ENCODE results near the gene SPTBN2. TPM values are rescaled to one million over a fixed set of nuclear protein-coding genes. Genes with fewer than 3 reads are reported as not detected.

The SPTBN2 gene
- total RNA-seq, 2 experiments from 2014 or later: 1.4 to 1.8 TPM

DNA sequence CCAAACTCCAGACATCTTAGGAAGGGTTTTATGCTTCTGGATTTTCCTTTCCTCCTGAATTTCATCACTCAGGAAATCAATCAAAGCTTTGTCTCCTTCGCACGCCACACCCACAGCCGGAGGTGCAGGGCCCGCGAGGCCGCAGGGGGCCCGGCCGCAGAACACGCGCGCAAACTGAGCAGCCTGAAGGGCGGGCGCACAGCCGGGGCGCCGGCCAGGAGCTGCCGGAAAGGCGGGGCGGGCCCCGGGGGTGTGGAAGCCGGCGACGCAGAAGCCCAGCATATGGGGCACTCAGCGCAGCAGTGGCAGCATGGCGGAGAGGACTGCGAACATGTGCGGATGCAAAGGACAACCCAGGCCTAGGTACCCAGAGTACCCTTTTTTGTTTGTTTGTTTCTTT lies 33.1 kb upstream of the SPTBN2 start:
- H3K9me3 Mint-ChIP-seq: no peaks in the 10 kb centered on the region
- H3K27me3 Mint-ChIP-seq: no peaks in the 10 kb centered on the region
- TF ChIP-seq, protein P1, sequence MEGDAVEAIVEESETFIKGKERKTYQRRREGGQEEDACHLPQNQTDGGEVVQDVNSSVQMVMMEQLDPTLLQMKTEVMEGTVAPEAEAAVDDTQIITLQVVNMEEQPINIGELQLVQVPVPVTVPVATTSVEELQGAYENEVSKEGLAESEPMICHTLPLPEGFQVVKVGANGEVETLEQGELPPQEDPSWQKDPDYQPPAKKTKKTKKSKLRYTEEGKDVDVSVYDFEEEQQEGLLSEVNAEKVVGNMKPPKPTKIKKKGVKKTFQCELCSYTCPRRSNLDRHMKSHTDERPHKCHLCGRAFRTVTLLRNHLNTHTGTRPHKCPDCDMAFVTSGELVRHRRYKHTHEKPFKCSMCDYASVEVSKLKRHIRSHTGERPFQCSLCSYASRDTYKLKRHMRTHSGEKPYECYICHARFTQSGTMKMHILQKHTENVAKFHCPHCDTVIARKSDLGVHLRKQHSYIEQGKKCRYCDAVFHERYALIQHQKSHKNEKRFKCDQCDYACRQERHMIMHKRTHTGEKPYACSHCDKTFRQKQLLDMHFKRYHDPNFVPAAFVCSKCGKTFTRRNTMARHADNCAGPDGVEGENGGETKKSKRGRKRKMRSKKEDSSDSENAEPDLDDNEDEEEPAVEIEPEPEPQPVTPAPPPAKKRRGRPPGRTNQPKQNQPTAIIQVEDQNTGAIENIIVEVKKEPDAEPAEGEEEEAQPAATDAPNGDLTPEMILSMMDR (IDR thresholded peaks at IDR 0.05): no peak
- DNase-seq (no peak), ATAC-seq (no peak)
- no peaks in the 10 kb centered on the region for H3K4me1 Mint-ChIP-seq (ENCODE audit: low read depth)
- ChIA-PET POLR2A (interaction anchor here (0.5 to 0.7 kb wide), 2 partner anchors 300 to 368 kb away, joined by 3 read pairs; no protein-coding TSS in a partner anchor), CTCF (interaction anchor here (1.2 kb wide), 1 partner anchor 72 kb away, joined by 4 read pairs; no protein-coding TSS in a partner anchor)
- H3K4me3 Mint-ChIP-seq: no peak overlapping the region
- intact Hi-C loops (cut with micrococcal nuclease): no loop called here
- H3K36me3 Mint-ChIP-seq (ENCODE audit: low read depth): no peaks in the 10 kb centered on the region
- no peak overlapping the region for H3K27ac Mint-ChIP-seq

DNA sequence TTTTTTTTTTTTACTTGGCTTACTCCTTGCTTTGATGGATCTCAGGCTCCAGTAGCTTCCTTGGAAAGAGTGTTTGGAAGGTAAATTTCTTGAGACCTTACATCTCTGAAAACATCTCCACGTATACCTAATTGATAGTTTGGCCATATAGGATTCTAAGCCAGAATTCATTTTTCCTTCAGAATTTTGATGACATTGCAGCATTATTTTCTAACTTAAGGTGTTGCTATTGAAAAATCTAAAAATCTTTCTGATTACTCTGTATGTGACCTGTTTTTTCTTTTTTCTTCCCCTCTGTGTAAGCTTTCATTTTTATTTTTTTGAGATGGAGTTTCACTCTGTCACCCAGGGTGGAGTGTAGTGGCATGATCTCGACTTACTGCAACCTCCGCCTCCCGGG lies 23.1 kb upstream of the SPTBN2 start:
- H3K27me3 Mint-ChIP-seq: no peaks in the 10 kb centered on the region
- CTCF ChIA-PET: no interaction called here

DNA sequence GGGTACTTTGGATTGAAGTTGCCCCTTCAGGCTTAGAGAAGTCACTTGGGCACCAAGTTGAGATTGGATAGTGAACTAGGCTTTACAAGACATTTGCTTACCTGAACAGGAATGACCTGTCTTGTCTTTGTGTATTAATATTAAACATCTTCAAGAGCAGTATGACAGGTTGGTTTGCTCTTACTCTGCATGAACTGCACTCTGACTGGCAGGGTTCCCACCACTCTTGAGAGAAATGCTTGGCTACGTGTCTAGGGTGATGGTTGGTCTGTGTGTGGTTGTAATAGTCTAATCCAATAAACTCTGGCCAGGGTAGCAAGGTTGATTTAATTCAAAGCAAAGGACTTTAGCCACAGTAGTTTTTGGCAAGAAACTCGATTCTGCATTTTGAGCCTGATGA lies 20.1 kb upstream of the SPTBN2 start:
- ChIA-PET CTCF (no interaction called here), POLR2A (no interaction called here)
- Mint-ChIP-seq H3K4me1 (ENCODE audit: low read depth) (peaks cover 9% of the 10 kb centered on the region), H3K27me3 (no peaks in the 10 kb centered on the region), H3K4me3 (no peak overlapping the region), H3K27ac (no peak overlapping the region), H3K9me3 (no peaks in the 10 kb centered on the region), H3K36me3 (ENCODE audit: low read depth) (peaks cover 1% of the 10 kb centered on the region)
- DNase-seq: no peak
- TF ChIP-seq, protein P1 (IDR thresholded peaks at IDR 0.05): no peak
- no peak for ATAC-seq
- intact Hi-C loops (cut with micrococcal nuclease): no loop called here

More for the DNA sequence above, 23.1 kb upstream of the SPTBN2 start:
- intact Hi-C loops (cut with micrococcal nuclease): no loop called here
- H3K36me3 Mint-ChIP-seq (ENCODE audit: low read depth): no peaks in the 10 kb centered on the region
- H3K9me3 Mint-ChIP-seq: no peaks in the 10 kb centered on the region
- no peak for DNase-seq
- POLR2A ChIA-PET: no interaction called here
- no peak for ATAC-seq
- TF ChIP-seq, protein P1 (IDR thresholded peaks at IDR 0.05): no peak
- H3K4me3 Mint-ChIP-seq: no peak overlapping the region
- no peak overlapping the region for H3K27ac Mint-ChIP-seq
- peaks cover 2% of the 10 kb centered on the region for H3K4me1 Mint-ChIP-seq (ENCODE audit: low read depth)

DNA sequence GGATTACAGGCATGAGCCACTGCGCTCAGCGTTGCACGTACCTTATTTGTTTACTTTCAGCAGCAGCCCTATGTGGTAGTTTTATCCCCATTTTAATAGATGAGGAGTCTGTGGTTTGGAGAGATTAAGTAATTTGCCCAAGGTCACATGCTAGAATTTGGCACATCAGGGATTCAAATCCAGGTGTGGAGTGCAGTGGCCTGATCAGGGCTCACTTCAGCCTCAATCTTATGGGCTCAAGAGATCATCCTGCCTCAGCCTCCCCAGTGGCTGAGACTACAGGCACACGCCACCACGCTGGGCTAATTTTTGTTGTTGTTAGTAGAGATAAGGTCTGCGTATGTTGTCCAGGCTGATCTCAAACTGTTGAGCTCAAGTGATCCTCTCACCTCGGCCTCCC lies 18.5 kb upstream of the SPTBN2 start:
- POLR2A ChIA-PET: no interaction called here
- Mint-ChIP-seq H3K36me3 (ENCODE audit: low read depth) (peaks cover 1% of the 10 kb centered on the region), H3K4me1 (ENCODE audit: low read depth) (peaks cover 9% of the 10 kb centered on the region), H3K27me3 (no peaks in the 10 kb centered on the region), H3K9me3 (no peaks in the 10 kb centered on the region), H3K4me3 (no peak overlapping the region), H3K27ac (no peak overlapping the region)
- DNase-seq (no peak), ATAC-seq (no peak)
- CTCF ChIA-PET: interaction anchor here (1.1 to 1.4 kb wide), 2 partner anchors 69 to 86 kb away, joined by 3 read pairs; no protein-coding TSS in a partner anchor
- TF ChIP-seq, protein P1 (IDR thresholded peaks at IDR 0.05): no peak
- intact Hi-C loops (cut with micrococcal nuclease): no loop called here

DNA sequence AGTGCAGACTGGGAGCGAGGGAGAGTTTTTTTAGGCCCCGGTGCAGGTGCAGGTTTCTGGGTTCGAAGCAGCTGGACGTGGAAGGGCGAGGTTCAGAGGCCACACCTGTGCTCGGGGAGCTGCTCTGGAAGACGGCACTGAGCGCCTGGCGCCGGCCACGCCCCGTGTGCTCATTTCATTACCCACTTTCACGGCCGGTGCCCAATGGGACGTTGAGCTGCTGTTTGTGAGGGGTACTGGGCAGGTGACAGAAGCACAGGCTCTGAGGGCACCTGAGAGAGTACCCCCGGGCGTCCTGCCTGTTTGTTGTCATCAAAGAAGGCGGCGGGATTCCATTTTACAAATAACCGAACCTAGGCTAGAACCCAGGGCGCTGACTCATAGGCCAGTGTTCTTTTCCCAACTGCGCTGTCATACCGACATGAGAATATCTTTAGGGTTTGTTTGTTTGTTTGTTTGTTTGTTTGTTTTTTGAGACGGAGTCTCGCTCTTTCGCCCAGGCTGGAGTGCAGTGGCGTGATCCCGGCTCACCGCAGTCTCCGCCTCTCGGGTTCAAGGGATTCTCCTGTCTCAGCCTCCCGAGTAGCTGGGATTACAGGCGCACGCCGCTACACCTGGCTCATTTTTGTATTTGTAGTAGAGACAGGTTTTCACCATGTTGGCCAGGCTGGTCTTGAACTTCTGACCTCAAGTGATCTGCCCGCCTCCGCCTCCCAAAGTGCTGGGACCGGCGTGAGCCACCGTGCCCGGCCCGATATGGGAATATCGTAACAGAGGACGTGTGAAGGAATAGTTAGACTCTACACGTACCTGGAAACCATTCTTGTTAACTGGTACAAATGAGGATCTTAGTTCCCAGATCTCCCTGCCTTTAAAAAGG lies 16.6 kb upstream of the SPTBN2 start:
- H3K27me3 Mint-ChIP-seq: no peaks in the 10 kb centered on the region
- H3K4me3 Mint-ChIP-seq: peak overlapping the region; percentile 91
- ATAC-seq (peak; percentile 54), DNase-seq (peak; percentile 62)
- intact Hi-C loops (cut with micrococcal nuclease): no loop called here
- H3K9me3 Mint-ChIP-seq: peaks cover 8% of the 10 kb centered on the region
- H3K4me1 Mint-ChIP-seq (ENCODE audit: low read depth): peaks cover 9% of the 10 kb centered on the region
- CTCF ChIA-PET: interaction anchor here (1.0 kb wide), 1 partner anchor 50 kb away, joined by 4 read pairs; no protein-coding TSS in a partner anchor
- TF ChIP-seq, protein P1 (IDR thresholded peaks at IDR 0.05): no peak
- H3K27ac Mint-ChIP-seq: no peak overlapping the region
- POLR2A ChIA-PET: no interaction called here
- H3K36me3 Mint-ChIP-seq (ENCODE audit: low read depth): peaks cover 1% of the 10 kb centered on the region
